ENCODE results near the gene SPATA32. TPM values are rescaled to one million over a fixed set of nuclear protein-coding genes. Genes with fewer than 3 reads are reported as not detected.

Gene SPATA32
- total and polyA plus RNA-seq, 2 experiments from 2014 or later: 0.45 TPM; not detected in 1

GRCh38 chr17:45291171-45291805, 29.4 kb upstream of the SPATA32 start:
- Histone ChIP-seq H3K9me3 (ENCODE audit: low read depth) (no peaks in the 10 kb centered on the region), H3K36me3 (no peaks in the 10 kb centered on the region), H3K4me1 (ENCODE audit: low read depth) (peaks cover 61% of the 10 kb centered on the region), H3K4me3 (no peak overlapping the region), H3K27ac (no peak overlapping the region), H3K27me3 (no peaks in the 10 kb centered on the region)
- no peak for TF ChIP-seq CTCF (IDR thresholded peaks at IDR 0.05; ENCODE audit: low read depth, low read length)
- no peak for DNase-seq (ENCODE audit: low read depth in 1 of 2, low spot score in 1 of 2)

GRCh38 chr17:45290269-45290765, 28.4 kb upstream of the SPATA32 start:
- peaks cover 54% of the 10 kb centered on the region for H3K4me1 ChIP-seq (ENCODE audit: low read depth)
- H3K36me3 ChIP-seq: no peaks in the 10 kb centered on the region

GRCh38 chr17:45289301-45290268, 27.7 kb upstream of the SPATA32 start:
- Histone ChIP-seq H3K4me1 (ENCODE audit: low read depth) (peaks cover 47% of the 10 kb centered on the region), H3K27me3 (no peaks in the 10 kb centered on the region), H3K27ac (peak overlapping the region; percentile 60), H3K9me3 (ENCODE audit: low read depth) (no peaks in the 10 kb centered on the region), H3K4me3 (no peak overlapping the region), H3K36me3 (no peaks in the 10 kb centered on the region)
- TF ChIP-seq CTCF (IDR thresholded peaks at IDR 0.05; ENCODE audit: low read depth, low read length): no peak
- DNase-seq (ENCODE audit: low read depth in 1 of 2, low spot score in 1 of 2): peak in 1 of 2 donors; percentile 25

More at GRCh38 chr17:45290269-45290765, 28.4 kb upstream of the SPATA32 start:
- DNase-seq (ENCODE audit: low read depth in 1 of 2, low spot score in 1 of 2): no peak
- Histone ChIP-seq H3K4me3 (no peak overlapping the region), H3K9me3 (ENCODE audit: low read depth) (no peaks in the 10 kb centered on the region), H3K27me3 (no peaks in the 10 kb centered on the region), H3K27ac (no peak overlapping the region)
- TF ChIP-seq CTCF (IDR thresholded peaks at IDR 0.05; ENCODE audit: low read depth, low read length): no peak

GRCh38 chr17:45288825-45289224, 26.9 kb upstream of the SPATA32 start:
- Histone ChIP-seq H3K36me3 (peaks cover 5% of the 10 kb centered on the region), H3K4me1 (ENCODE audit: low read depth) (peaks cover 40% of the 10 kb centered on the region), H3K4me3 (no peak overlapping the region), H3K27ac (peak overlapping the region; percentile 60), H3K9me3 (ENCODE audit: low read depth) (no peaks in the 10 kb centered on the region), H3K27me3 (no peaks in the 10 kb centered on the region)
- peak in 1 of 2 donors; percentile 40 for DNase-seq (ENCODE audit: low read depth in 1 of 2, low spot score in 1 of 2)
- TF ChIP-seq CTCF (IDR thresholded peaks at IDR 0.05; ENCODE audit: low read depth, low read length): no peak

- peaks cover 5% of the 10 kb centered on the region for H3K36me3 ChIP-seq
- peaks cover 34% of the 10 kb centered on the region for H3K4me1 ChIP-seq (ENCODE audit: low read depth)
- DNase-seq (ENCODE audit: low read depth in 1 of 2, low spot score in 1 of 2): no peak
- H3K27me3 ChIP-seq: no peaks in the 10 kb centered on the region
- H3K27ac ChIP-seq: no peak overlapping the region
- no peak overlapping the region for H3K4me3 ChIP-seq
- no peaks in the 10 kb centered on the region for H3K9me3 ChIP-seq (ENCODE audit: low read depth)
- TF ChIP-seq CTCF (IDR thresholded peaks at IDR 0.05; ENCODE audit: low read depth, low read length): no peak
Observed at GRCh38 chr17:45287526-45288500, 25.9 kb upstream of the SPATA32 start.

All from cardiac muscle cell (in vitro differentiated cells and primary cell).